K562 (cell line): ENCODE data around the gene MAEL. TPM values are rescaled to one million over a fixed set of nuclear protein-coding genes. Genes with fewer than 3 reads are reported as not detected.

Source experiments
- ATAC-seq: fragments of 200-7000 bp; cut with Tn5 transposase; 3 replicates; pipeline ENCODE4 v1.9.1; 2020; ENCODE audit warnings: moderate library complexity
- BruUV-seq: library from RNA; stranded (reverse); fragments of 400-500 nt; replicated peaks from 2 replicates; lab custom pipeline; 2021; lab: Mats Ljungman, UMichigan
- CTCF ChIA-PET: fragments of 300-600 bp; formaldehyde crosslinking; extraction: SDS; loops from one replicate; lab custom pipeline; 2021; ENCODE audit warnings: low intra/inter-chr PET ratio; lab: Yijun Ruan, JAX
- POLR2A ChIA-PET: fragments of 300-600, 350-650 bp; sonication (Branson Sonifier 250); formaldehyde crosslinking; extraction: SDS; loops from one replicate; lab custom pipeline; 2021; ENCODE audit warnings: antibody characterized with exemption, inconsistent platforms; lab: Yijun Ruan, JAX
- DNase-seq, 4 experiments: peaks; one replicate each; pipeline versions ENCODE4 v3.0.0 to v3.0.0-alpha.2; 2011 to 2018; ENCODE audit warnings: low spot score in 3 of 4, mixed read lengths in 3 of 4; ENCODE audit errors: extremely low read depth in 1 of 4
- FAIRE-seq: peaks from 2 replicates; lab custom pipeline; 2011; peaks lifted over from hg19 to GRCh38; lab: Jason Lieb, UNC
- H2AFZ ChIP-seq: 2 replicates; pipeline ENCODE4 v1.6.0; 2011; ENCODE audit warnings: low read depth, low read length, control low read depth, inconsistent platforms
- H3K27ac ChIP-seq: fragments of 200-600 bp; 3 replicates; pipeline ENCODE4 v1.8.0; 2011; ENCODE audit warnings: low read depth, mild to moderate bottlenecking, control low read depth, inconsistent platforms, low read length, moderate library complexity, mixed read lengths; ENCODE audit errors: extremely low read depth
- H3K27me3 ChIP-seq, 2 experiments: fragments of 300-600 bp in 1 of 2; 2 replicates in 1 of 2; 3 replicates in 1 of 2; pipeline versions ENCODE4 v1.6.0 to v1.8.0; 2011; ENCODE audit warnings: inconsistent platforms in 2 of 2, low read length in 2 of 2, mild to moderate bottlenecking in 1 of 2, mixed read lengths in 1 of 2, moderate library complexity in 1 of 2; ENCODE audit not compliant: control insufficient read depth in 2 of 2, insufficient read depth in 2 of 2
- H3K36me3 ChIP-seq: fragments of 300-600 bp; 3 replicates; pipeline ENCODE4 v1.8.0; 2011; ENCODE audit warnings: mild to moderate bottlenecking, low read length, inconsistent platforms; ENCODE audit not compliant: control insufficient read depth, insufficient read depth
- H3K4me1 ChIP-seq, 2 experiments: fragments of 200-600 bp in 1 of 2; replicated peaks in 1 of 2; 2 replicates in 1 of 2; 3 replicates in 1 of 2; pipeline versions ENCODE4 v1.5.1 to v1.8.0; 2011; ENCODE audit warnings: inconsistent platforms in 2 of 2, low read length in 2 of 2, mild to moderate bottlenecking in 1 of 2, mixed read lengths in 1 of 2, moderate library complexity in 1 of 2; ENCODE audit not compliant: control insufficient read depth in 2 of 2, insufficient read depth in 2 of 2
- H3K4me2 ChIP-seq: 2 replicates; pipeline ENCODE4 v1.6.1; 2011; ENCODE audit warnings: low read length, control low read depth, inconsistent platforms, mixed read lengths; ENCODE audit not compliant: insufficient read depth
- H3K4me3 ChIP-seq: fragments of 200-600 bp; sonication (generic), shearing (Covaris generic); 2 replicates; pipeline ENCODE4 v1.5.1; 2016; ENCODE audit warnings: control low read depth, inconsistent platforms
- H3K79me2 ChIP-seq: fragments of 200-600 bp; 3 replicates; pipeline ENCODE4 v1.8.0; 2011; ENCODE audit warnings: low read length, inconsistent platforms; ENCODE audit not compliant: control insufficient read depth, insufficient read depth
- H3K9ac ChIP-seq, 2 experiments: 2 replicates each; pipeline versions ENCODE4 v1.6.0 to v1.6.1; 2011; ENCODE audit warnings: low read depth in 2 of 2, low read length in 2 of 2, control low read depth in 1 of 2, inconsistent platforms in 1 of 2, mild to moderate bottlenecking in 1 of 2, mixed read lengths in 1 of 2; ENCODE audit not compliant: insufficient read depth in 1 of 2
- H3K9me1 ChIP-seq: one replicate; pipeline ENCODE4 v1.6.0; 2011; ENCODE audit warnings: inconsistent platforms, mild to moderate bottlenecking, low read length, moderate library complexity; ENCODE audit not compliant: control insufficient read depth, insufficient read depth
- H3K9me3 ChIP-seq: replicated peaks from 2 replicates; pipeline ENCODE4 v1.5.1; 2011; ENCODE audit warnings: low read depth, low read length, inconsistent platforms; ENCODE audit not compliant: control insufficient read depth, insufficient read depth
- H4K20me1 ChIP-seq: replicated peaks from 2 replicates; pipeline ENCODE4 v1.6.1; 2011; ENCODE audit warnings: low read length, inconsistent platforms, mixed read lengths; ENCODE audit not compliant: control insufficient read depth, insufficient read depth
- EGR1 ChIP-seq: fragments of 450-650 bp; conservative IDR thresholded peaks from 2 replicates; pipeline ENCODE4 v1.6.1; 2017; ENCODE audit warnings: mild to moderate bottlenecking
- RFX1 ChIP-seq: fragments of 450-650 bp; IDR thresholded peaks from 2 replicates; pipeline ENCODE4 v1.6.1; 2016; ENCODE audit warnings: mild to moderate bottlenecking, moderate library complexity
- SRSF9 ChIP-seq: fragments of 200-400 bp; formaldehyde crosslinking; IDR thresholded peaks from 2 replicates; pipeline ENCODE4 v1.6.1; 2017; ENCODE audit warnings: low read depth, low read length, borderline replicate concordance
- ZNF431 ChIP-seq: sonication (generic); formaldehyde crosslinking; IDR thresholded peaks from 2 replicates; pipeline ENCODE4 v1.8.0; 2022; ENCODE audit warnings: mild to moderate bottlenecking, missing genetic modification reagents
- ZNF79 ChIP-seq: fragments of 250-450 bp; sonication (Bioruptor Pico); IDR thresholded peaks from 2 replicates; pipeline ENCODE4 v1.4.0; 2020; ENCODE audit warnings: low read depth, mild to moderate bottlenecking, moderate library complexity
- WGBS: fragments of 100-300 bp; shearing (Covaris generic); methylation state at CpG from one replicate; pipeline ENCODE4 v1.1.6; 2016; ENCODE audit warnings: low coverage, mixed read lengths; ENCODE audit not compliant: insufficient coverage; ENCODE audit errors: missing lambda C conversion rate; 5-methylcytosine and 5-hydroxymethylcytosine counted together
- in situ Hi-C: fragments of 300-500 bp; cut with MboI; formaldehyde crosslinking; loops from 4 replicates; pipeline ENCODE4 v1.15.0; 2018; ENCODE audit warnings: inconsistent platforms, mixed read lengths
- intact Hi-C: fragments of 100-400 bp; cut with micrococcal nuclease; formaldehyde crosslinking; loops from 2 replicates; pipeline ENCODE4 v1.14.2; 2022
- polyA plus RNA-seq, 8 experiments: library from polyadenylated mRNA; depleted of rRNA in 4 of 8; stranded (reverse) in 5 of 8; unstranded in 3 of 8; fragments of >200 nt; fragmentation: Nextera tagmentation in 2 of 8; fragmentation: Illumina TruSeq in 1 of 8; extraction: Ambion mirVana in 2 of 8; extraction: Trizol in 1 of 8; gene quantifications; 2 replicates each; pipeline versions ENCODE4 v1.2.1 to v1.2.3, GENCODE V29; 2011 to 2014; ENCODE audit warnings: inconsistent platforms in 1 of 8, missing spikeins in 1 of 8
- total RNA-seq, 7 experiments: library from RNA; depleted of rRNA in 6 of 7; stranded (reverse); fragments of >200 nt in 6 of 7; fragmentation: Illumina TruSeq in 2 of 7; extraction: Trizol in 2 of 7; gene quantifications; 2 replicates each; pipeline versions ENCODE4 v1.2.1 to v1.2.3, GENCODE V29; 2011 to 2021; ENCODE audit warnings: low replicate concordance in 1 of 7
- TF ChIP-seq, protein P1 (sequence below): sonication (generic); formaldehyde crosslinking; IDR thresholded peaks from 2 replicates; pipeline ENCODE4 v1.8.0; 2022; ENCODE audit warnings: missing genetic modification reagents, mild to moderate bottlenecking, moderate library complexity, borderline replicate concordance
- TF ChIP-seq, protein P2 (sequence below): fragments of 450-650 bp; IDR thresholded peaks from 2 replicates; pipeline ENCODE4 v1.7.0; 2016; ENCODE audit warnings: borderline replicate concordance
- TF ChIP-seq, protein P3 (sequence below): fragments of 250-450 bp; sonication (Bioruptor Pico); IDR thresholded peaks from 2 replicates; pipeline ENCODE4 v1.4.0; 2020; ENCODE audit warnings: borderline replicate concordance

Gene MAEL
- total and polyA plus RNA-seq, 9 of the 15 experiments (the other 6 are each of a cell fraction or from before 2014, with no cell fraction given): 0.11 to 1.9 (median 0.75) TPM

DNA sequence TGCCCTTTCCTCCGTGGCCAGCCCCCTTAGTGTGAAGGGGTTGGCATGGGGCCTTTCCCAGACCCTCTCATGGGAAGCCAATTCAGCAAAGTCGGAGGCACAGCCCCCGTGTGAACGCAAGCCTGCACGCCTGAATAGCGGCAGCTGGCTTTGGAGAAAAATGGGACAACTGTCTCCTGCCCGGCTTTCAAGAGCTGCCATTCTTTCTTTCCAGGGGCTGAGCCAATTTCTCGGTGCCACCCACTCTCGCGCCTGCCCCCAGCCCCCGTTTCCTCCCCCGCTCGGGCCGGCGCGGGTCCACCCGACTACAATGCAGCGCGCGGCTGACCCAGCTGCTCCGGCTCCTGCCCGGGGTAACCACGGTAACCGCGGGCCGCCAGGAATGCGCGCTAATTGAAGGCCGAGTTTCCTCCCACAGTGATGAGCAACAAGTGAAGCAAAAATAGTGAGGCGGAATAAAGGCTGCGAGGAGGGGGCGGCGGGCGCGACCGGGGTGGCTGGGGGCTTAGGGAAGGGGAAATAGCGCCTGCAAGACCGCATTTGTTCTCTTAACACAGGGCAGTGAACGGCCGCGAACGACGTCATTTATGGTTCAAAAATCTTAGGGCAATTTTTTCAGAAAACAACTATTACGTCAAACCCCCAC lies 41.6 kb upstream of the MAEL start:
- no peaks in the 10 kb centered on the region for H3K36me3 ChIP-seq
- DNase-seq (peak; percentile 12 to 25 (median 18)), FAIRE-seq (no peak), ATAC-seq (peak; percentile 58)
- ChIA-PET CTCF (no interaction called here), POLR2A (no interaction called here)
- no peaks in the 10 kb centered on the region for H4K20me1 ChIP-seq
- peaks cover 23 to 30% of the 10 kb centered on the region in 2 experiments for H3K27me3 ChIP-seq
- 2% methylated on average over 42 of the region's 44 CpGs for WGBS
- no peak overlapping the region for H3K9ac ChIP-seq
- H3K9me3 ChIP-seq: no peaks in the 10 kb centered on the region
- H3K4me1 ChIP-seq: peaks cover 0 to 4% of the 10 kb centered on the region in 2 experiments; a peak in 1 of 5 replicates
- H3K27ac ChIP-seq: no peak overlapping the region
- no peaks in the 10 kb centered on the region for H3K79me2 ChIP-seq
- H2AFZ ChIP-seq: no peak overlapping the region
- no TSS peak for BruUV-seq
- H3K4me2 ChIP-seq: no peak overlapping the region
- in situ Hi-C loops: no loop called here
- TF ChIP-seq ZNF79 (CRISPR knock-in tag) (no peak), SRSF9 (no peak), ZNF431 (CRISPR knock-in tag) (no peak), EGR1 (0 out of 2 replicates have a peak, but pooled peaks have one; percentile 10), RFX1 (peak; percentile 59)
- TF ChIP-seq, protein P1, sequence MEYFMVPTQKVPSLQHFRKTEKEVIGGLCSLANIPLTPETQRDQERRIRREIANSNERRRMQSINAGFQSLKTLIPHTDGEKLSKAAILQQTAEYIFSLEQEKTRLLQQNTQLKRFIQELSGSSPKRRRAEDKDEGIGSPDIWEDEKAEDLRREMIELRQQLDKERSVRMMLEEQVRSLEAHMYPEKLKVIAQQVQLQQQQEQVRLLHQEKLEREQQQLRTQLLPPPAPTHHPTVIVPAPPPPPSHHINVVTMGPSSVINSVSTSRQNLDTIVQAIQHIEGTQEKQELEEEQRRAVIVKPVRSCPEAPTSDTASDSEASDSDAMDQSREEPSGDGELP: peak; percentile 37; the same call in 1 of the 2 replicates
- TF ChIP-seq, protein P2, sequence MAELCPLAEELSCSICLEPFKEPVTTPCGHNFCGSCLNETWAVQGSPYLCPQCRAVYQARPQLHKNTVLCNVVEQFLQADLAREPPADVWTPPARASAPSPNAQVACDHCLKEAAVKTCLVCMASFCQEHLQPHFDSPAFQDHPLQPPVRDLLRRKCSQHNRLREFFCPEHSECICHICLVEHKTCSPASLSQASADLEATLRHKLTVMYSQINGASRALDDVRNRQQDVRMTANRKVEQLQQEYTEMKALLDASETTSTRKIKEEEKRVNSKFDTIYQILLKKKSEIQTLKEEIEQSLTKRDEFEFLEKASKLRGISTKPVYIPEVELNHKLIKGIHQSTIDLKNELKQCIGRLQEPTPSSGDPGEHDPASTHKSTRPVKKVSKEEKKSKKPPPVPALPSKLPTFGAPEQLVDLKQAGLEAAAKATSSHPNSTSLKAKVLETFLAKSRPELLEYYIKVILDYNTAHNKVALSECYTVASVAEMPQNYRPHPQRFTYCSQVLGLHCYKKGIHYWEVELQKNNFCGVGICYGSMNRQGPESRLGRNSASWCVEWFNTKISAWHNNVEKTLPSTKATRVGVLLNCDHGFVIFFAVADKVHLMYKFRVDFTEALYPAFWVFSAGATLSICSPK: no peak
- TF ChIP-seq, protein P3, sequence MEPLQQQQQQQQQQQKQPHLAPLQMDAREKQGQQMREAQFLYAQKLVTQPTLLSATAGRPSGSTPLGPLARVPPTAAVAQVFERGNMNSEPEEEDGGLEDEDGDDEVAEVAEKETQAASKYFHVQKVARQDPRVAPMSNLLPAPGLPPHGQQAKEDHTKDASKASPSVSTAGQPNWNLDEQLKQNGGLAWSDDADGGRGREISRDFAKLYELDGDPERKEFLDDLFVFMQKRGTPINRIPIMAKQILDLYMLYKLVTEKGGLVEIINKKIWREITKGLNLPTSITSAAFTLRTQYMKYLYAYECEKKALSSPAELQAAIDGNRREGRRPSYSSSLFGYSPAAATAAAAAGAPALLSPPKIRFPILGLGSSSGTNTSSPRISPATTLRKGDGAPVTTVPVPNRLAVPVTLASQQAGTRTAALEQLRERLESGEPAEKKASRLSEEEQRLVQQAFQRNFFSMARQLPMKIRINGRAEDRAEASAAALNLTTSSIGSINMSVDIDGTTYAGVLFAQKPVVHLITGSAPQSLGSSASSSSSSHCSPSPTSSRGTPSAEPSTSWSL (CRISPR knock-in tag): no peak
- TF ChIP-seq, all 486 proteins: peak for 3
- Histone ChIP-seq H3K4me3 (no peak overlapping the region), H3K9me1 (no peaks in the 10 kb centered on the region)
- intact Hi-C loops: no loop called here
